Activated T-helper 1 cell treated with Interleukin-2 at 50 U/mL for 16 hours (primary cell): Measurements from ENCODE around the gene MSRB3.
"Not testable (repeated sequence)": the region's sequence is repeated elsewhere in the genome, so short reads cannot be mapped to it uniquely, and the experiment has no call there.

ENCODE experiments used
- DNase-seq: peaks from one replicate; pipeline ENCODE4 v3.0.0-alpha.2; 2020; ENCODE audit warnings: low read depth

MSRB3 gene

GRCh38 chr12:65292241-65292640 is 13.8 kb downstream of the MSRB3 start:
- DNase-seq, result no peak

GRCh38 chr12:65293735-65294134 is 15.3 kb downstream of the MSRB3 start:
- DNase-seq, result no peak

GRCh38 chr12:65294641-65295262 is 16.3 kb downstream of the MSRB3 start:
- no peak for DNase-seq

- no peak for DNase-seq
Measured at GRCh38 chr12:65296508-65297265, 18.2 kb downstream of the MSRB3 start.

GRCh38 chr12:65300097-65300496 is 21.6 kb downstream of the MSRB3 start:
- no peak for DNase-seq

- DNase-seq, result no peak
Measured at GRCh38 chr12:65300679-65301349, 22.3 kb downstream of the MSRB3 start.

GRCh38 chr12:65302891-65303290 is 24.4 kb downstream of the MSRB3 start:
- no peak for DNase-seq

- no peak for DNase-seq
Measured at GRCh38 chr12:65305346-65305950, 27.0 kb downstream of the MSRB3 start.

- DNase-seq, result no peak
Measured at GRCh38 chr12:65306366-65307168, 28.1 kb downstream of the MSRB3 start.

GRCh38 chr12:65307169-65307501 is 28.7 kb downstream of the MSRB3 start:
- no peak for DNase-seq

- no peak for DNase-seq
Measured at GRCh38 chr12:65308006-65308405, 29.5 kb downstream of the MSRB3 start.

- DNase-seq, result no peak
Measured at GRCh38 chr12:65308601-65309071, 30.2 kb downstream of the MSRB3 start.

GRCh38 chr12:65311260-65311659 is 32.8 kb downstream of the MSRB3 start:
- no peak for DNase-seq

GRCh38 chr12:65313719-65314317 is 35.3 kb downstream of the MSRB3 start:
- no peak for DNase-seq

GRCh38 chr12:65315238-65315637 is 36.8 kb downstream of the MSRB3 start:
- DNase-seq, result not testable (repeated sequence)

GRCh38 chr12:65318186-65318685 is 39.8 kb downstream of the MSRB3 start:
- no peak for DNase-seq

GRCh38 chr12:65319688-65320200 is 41.3 kb downstream of the MSRB3 start:
- no peak for DNase-seq

GRCh38 chr12:65323070-65323469 is 44.6 kb downstream of the MSRB3 start:
- DNase-seq, result no peak

GRCh38 chr12:65324056-65324455 is 45.6 kb downstream of the MSRB3 start:
- DNase-seq, result no peak

- no peak for DNase-seq
Measured at GRCh38 chr12:65324551-65324950, 46.1 kb downstream of the MSRB3 start.

- DNase-seq, result no peak
Measured at GRCh38 chr12:65325183-65325582, 46.7 kb downstream of the MSRB3 start.
